Caco-2 (cell line): ENCODE data around the gene ZFAND6. TPM values are rescaled to one million over a fixed set of nuclear protein-coding genes. Genes with fewer than 3 reads are reported as not detected.

Experiments
- BruUV-seq: library from RNA; stranded (reverse); fragments of 400-500 nt; replicated peaks from 2 replicates; lab custom pipeline; 2021; lab: Mats Ljungman, UMichigan
- CTCF ChIA-PET: fragments of 300-600 bp; sonication (Branson Sonifier 250); formaldehyde crosslinking; loops from one replicate; lab custom pipeline; 2022; ENCODE audit warnings: antibody characterized with exemption; lab: Charles Lee
- POLR2A ChIA-PET: fragments of 300-600 bp; sonication (Branson Sonifier 250); formaldehyde crosslinking; loops from one replicate; lab custom pipeline; 2022; ENCODE audit warnings: antibody characterized with exemption; lab: Charles Lee
- DNase-seq, 2 experiments: peaks; one replicate each; pipeline versions ENCODE4 v3.0.0 to v3.0.0-alpha.2; 2020 to 2022
- H3K27me3 ChIP-seq: replicated peaks from 2 replicates; pipeline ENCODE4 v1.6.0; 2011; ENCODE audit warnings: low read length; ENCODE audit not compliant: control insufficient read depth, insufficient read depth
- H3K36me3 ChIP-seq: 2 replicates; pipeline ENCODE4 v1.5.1; 2011; ENCODE audit warnings: low read length; ENCODE audit not compliant: control insufficient read depth, insufficient read depth
- H3K4me1 ChIP-seq: fragments of 250-450 bp; sonication (Bioruptor Pico); 2 replicates; pipeline ENCODE4 v1.5.1; 2020; ENCODE audit warnings: mild to moderate bottlenecking
- H3K4me3 ChIP-seq: 2 replicates; pipeline ENCODE4 v1.5.1; 2011; ENCODE audit warnings: low read depth, mild to moderate bottlenecking, control low read depth, low read length
- H3K9me3 ChIP-seq: fragments of 250-450 bp; sonication (Bioruptor Pico); 2 replicates; pipeline ENCODE4 v1.5.1; 2020; ENCODE audit warnings: mild to moderate bottlenecking, moderate library complexity
- H3K27ac Mint-ChIP-seq: one replicate; pipeline ENCODE4 v1.8.0; 2022; ENCODE audit warnings: mixed read lengths; ENCODE audit not compliant: unreplicated experiment
- H3K27me3 Mint-ChIP-seq: one replicate; pipeline ENCODE4 v1.8.0; 2022; ENCODE audit warnings: mixed read lengths; ENCODE audit not compliant: insufficient read depth, unreplicated experiment
- H3K36me3 Mint-ChIP-seq: one replicate; pipeline ENCODE4 v1.8.0; 2022; ENCODE audit warnings: mild to moderate bottlenecking, mixed read lengths; ENCODE audit not compliant: insufficient read depth, unreplicated experiment
- H3K4me1 Mint-ChIP-seq: one replicate; pipeline ENCODE4 v1.8.0; 2022; ENCODE audit warnings: low read depth, mixed read lengths; ENCODE audit not compliant: unreplicated experiment
- H3K4me3 Mint-ChIP-seq: one replicate; pipeline ENCODE4 v1.8.0; 2022; ENCODE audit warnings: mild to moderate bottlenecking, moderate library complexity, mixed read lengths; ENCODE audit not compliant: unreplicated experiment
- H3K9me3 Mint-ChIP-seq: one replicate; pipeline ENCODE4 v1.8.0; 2022; ENCODE audit warnings: mixed read lengths; ENCODE audit not compliant: unreplicated experiment
- intact Hi-C: fragments of 100-400 bp; cut with micrococcal nuclease; formaldehyde crosslinking; loops from one replicate; pipeline ENCODE4 v1.10.0; 2022; ENCODE audit not compliant: unreplicated experiment
- total RNA-seq: library from RNA; stranded (reverse); gene quantifications from 2 replicates; pipeline ENCODE4 v1.2.3, GENCODE V29; 2022
- TF ChIP-seq, protein P1 (sequence below), 2 experiments: fragments of 200-600 bp in 1 of 2; IDR thresholded peaks; 1 replicate in 1 of 2; 2 replicates in 1 of 2; pipeline versions ENCODE4 v1.5.1 to v1.8.0; 2011 to 2022; ENCODE audit warnings: antibody characterized with exemption in 1 of 2, control low read depth in 1 of 2, inconsistent platforms in 1 of 2, low read depth in 1 of 2, low read length in 1 of 2, mild to moderate bottlenecking in 1 of 2, moderate library complexity in 1 of 2; ENCODE audit not compliant: insufficient read depth in 1 of 2, severe bottlenecking in 1 of 2, unreplicated experiment in 1 of 2

ZFAND6 gene
- total RNA-seq, 1 experiment from 2014 or later: 40.5 TPM

DNA sequence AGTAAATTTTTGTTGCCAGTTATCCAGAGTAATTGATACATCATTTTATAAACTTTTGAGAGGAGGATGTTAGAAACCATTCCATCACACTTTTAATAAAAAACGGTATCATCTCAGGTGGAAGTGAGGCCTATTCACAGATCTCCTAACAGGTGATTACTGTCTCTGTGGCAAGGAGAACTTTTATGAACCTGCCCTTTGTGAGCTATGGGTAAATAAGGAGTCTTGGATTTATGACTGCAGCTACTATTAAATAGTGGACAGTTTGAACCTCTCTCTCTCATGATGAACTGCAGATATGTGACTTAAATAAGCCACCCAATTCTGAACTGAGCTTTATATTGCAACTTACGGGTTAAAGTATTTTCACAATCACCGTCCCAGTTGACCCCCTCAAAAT is 45.7 kb downstream of the ZFAND6 start:
- intact Hi-C loops: no loop called here
- no peak overlapping the region for H3K27ac Mint-ChIP-seq

GRCh38 chr15:80105595-80105994 is 46.1 kb downstream of the ZFAND6 start:
- no peak overlapping the region for H3K4me3 Mint-ChIP-seq
- BruUV-seq: no TSS peak
- intact Hi-C loops: no loop called here
- DNase-seq: no peak
- Histone ChIP-seq H3K4me1 (no peaks in the 10 kb centered on the region), H3K27me3 (no peaks in the 10 kb centered on the region), H3K36me3 (no peaks in the 10 kb centered on the region), H3K4me3 (no peak overlapping the region), H3K9me3 (no peaks in the 10 kb centered on the region)
- ChIA-PET POLR2A (no interaction called here), CTCF (no interaction called here)
- TF ChIP-seq, protein P1, sequence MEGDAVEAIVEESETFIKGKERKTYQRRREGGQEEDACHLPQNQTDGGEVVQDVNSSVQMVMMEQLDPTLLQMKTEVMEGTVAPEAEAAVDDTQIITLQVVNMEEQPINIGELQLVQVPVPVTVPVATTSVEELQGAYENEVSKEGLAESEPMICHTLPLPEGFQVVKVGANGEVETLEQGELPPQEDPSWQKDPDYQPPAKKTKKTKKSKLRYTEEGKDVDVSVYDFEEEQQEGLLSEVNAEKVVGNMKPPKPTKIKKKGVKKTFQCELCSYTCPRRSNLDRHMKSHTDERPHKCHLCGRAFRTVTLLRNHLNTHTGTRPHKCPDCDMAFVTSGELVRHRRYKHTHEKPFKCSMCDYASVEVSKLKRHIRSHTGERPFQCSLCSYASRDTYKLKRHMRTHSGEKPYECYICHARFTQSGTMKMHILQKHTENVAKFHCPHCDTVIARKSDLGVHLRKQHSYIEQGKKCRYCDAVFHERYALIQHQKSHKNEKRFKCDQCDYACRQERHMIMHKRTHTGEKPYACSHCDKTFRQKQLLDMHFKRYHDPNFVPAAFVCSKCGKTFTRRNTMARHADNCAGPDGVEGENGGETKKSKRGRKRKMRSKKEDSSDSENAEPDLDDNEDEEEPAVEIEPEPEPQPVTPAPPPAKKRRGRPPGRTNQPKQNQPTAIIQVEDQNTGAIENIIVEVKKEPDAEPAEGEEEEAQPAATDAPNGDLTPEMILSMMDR (IDR thresholded peaks at IDR 0.05; ENCODE audit: insufficient read depth in 1 of 2, low read depth in 1 of 2, low read length in 1 of 2, severe bottlenecking in 1 of 2, unreplicated experiment in 1 of 2): no peak
- no peaks in the 10 kb centered on the region for H3K36me3 Mint-ChIP-seq
- H3K27me3 Mint-ChIP-seq: no peaks in the 10 kb centered on the region
- no peaks in the 10 kb centered on the region for H3K9me3 Mint-ChIP-seq
- H3K4me1 Mint-ChIP-seq: no peaks in the 10 kb centered on the region
- no peak overlapping the region for H3K27ac Mint-ChIP-seq

More for the DNA sequence above, 45.7 kb downstream of the ZFAND6 start:
- TF ChIP-seq, protein P1 (IDR thresholded peaks at IDR 0.05; ENCODE audit: insufficient read depth in 1 of 2, low read depth in 1 of 2, low read length in 1 of 2, severe bottlenecking in 1 of 2, unreplicated experiment in 1 of 2): no peak
- H3K4me1 Mint-ChIP-seq: no peaks in the 10 kb centered on the region
- Histone ChIP-seq H3K4me3 (no peak overlapping the region), H3K9me3 (no peaks in the 10 kb centered on the region), H3K36me3 (no peaks in the 10 kb centered on the region), H3K4me1 (no peaks in the 10 kb centered on the region), H3K27me3 (no peaks in the 10 kb centered on the region)
- no peaks in the 10 kb centered on the region for H3K27me3 Mint-ChIP-seq
- H3K9me3 Mint-ChIP-seq: no peaks in the 10 kb centered on the region
- no peak overlapping the region for H3K4me3 Mint-ChIP-seq
- ChIA-PET POLR2A (no interaction called here), CTCF (no interaction called here)
- DNase-seq: no peak
- no peaks in the 10 kb centered on the region for H3K36me3 Mint-ChIP-seq
- BruUV-seq: no TSS peak

- H3K9me3 ChIP-seq: no peaks in the 10 kb centered on the region
- Mint-ChIP-seq H3K36me3 (no peaks in the 10 kb centered on the region), H3K27ac (no peak overlapping the region), H3K4me3 (no peak overlapping the region), H3K4me1 (no peaks in the 10 kb centered on the region), H3K9me3 (no peaks in the 10 kb centered on the region), H3K27me3 (no peaks in the 10 kb centered on the region)
- no peaks in the 10 kb centered on the region for H3K4me1 ChIP-seq
- TF ChIP-seq, protein P1 (IDR thresholded peaks at IDR 0.05; ENCODE audit: insufficient read depth in 1 of 2, low read depth in 1 of 2, low read length in 1 of 2, severe bottlenecking in 1 of 2, unreplicated experiment in 1 of 2): no peak
- POLR2A ChIA-PET: no interaction called here
- BruUV-seq: no TSS peak
- no peaks in the 10 kb centered on the region for H3K27me3 ChIP-seq
- H3K4me3 ChIP-seq: no peak overlapping the region
- DNase-seq: no peak
- intact Hi-C loops: no loop called here
- CTCF ChIA-PET: no interaction called here
- no peaks in the 10 kb centered on the region for H3K36me3 ChIP-seq
Observed at GRCh38 chr15:80106051-80106450, 46.6 kb downstream of the ZFAND6 start.
